K562 (cell line): ENCODE measurements around the gene DHRS11. TPM values are rescaled to one million over a fixed set of nuclear protein-coding genes. Genes with fewer than 3 reads are reported as not detected.

ENCODE experiments used
- ATAC-seq: fragments of 200-7000 bp; cut with Tn5 transposase; 3 replicates; pipeline ENCODE4 v1.9.1; 2020; ENCODE audit warnings: moderate library complexity
- BruUV-seq: library from RNA; stranded (reverse); fragments of 400-500 nt; replicated peaks from 2 replicates; lab custom pipeline; 2021; lab: Mats Ljungman, UMichigan
- CTCF ChIA-PET: fragments of 300-600 bp; formaldehyde crosslinking; extraction: SDS; loops from one replicate; lab custom pipeline; 2021; ENCODE audit warnings: low intra/inter-chr PET ratio; lab: Yijun Ruan, JAX
- POLR2A ChIA-PET: fragments of 300-600, 350-650 bp; sonication (Branson Sonifier 250); formaldehyde crosslinking; extraction: SDS; loops from one replicate; lab custom pipeline; 2021; ENCODE audit warnings: antibody characterized with exemption, inconsistent platforms; lab: Yijun Ruan, JAX
- DNase-seq, 4 experiments: peaks; one replicate each; pipeline versions ENCODE4 v3.0.0 to v3.0.0-alpha.2; 2011 to 2018; ENCODE audit warnings: low spot score in 3 of 4, mixed read lengths in 3 of 4; ENCODE audit errors: extremely low read depth in 1 of 4
- FAIRE-seq: peaks from 2 replicates; lab custom pipeline; 2011; peaks lifted over from hg19 to GRCh38; lab: Jason Lieb, UNC
- H2AFZ ChIP-seq: 2 replicates; pipeline ENCODE4 v1.6.0; 2011; ENCODE audit warnings: low read depth, low read length, control low read depth, inconsistent platforms
- H3K27ac ChIP-seq: fragments of 200-600 bp; 3 replicates; pipeline ENCODE4 v1.8.0; 2011; ENCODE audit warnings: low read depth, mild to moderate bottlenecking, control low read depth, inconsistent platforms, low read length, moderate library complexity, mixed read lengths; ENCODE audit errors: extremely low read depth
- H3K27me3 ChIP-seq, 2 experiments: fragments of 300-600 bp in 1 of 2; 2 replicates in 1 of 2; 3 replicates in 1 of 2; pipeline versions ENCODE4 v1.6.0 to v1.8.0; 2011; ENCODE audit warnings: inconsistent platforms in 2 of 2, low read length in 2 of 2, mild to moderate bottlenecking in 1 of 2, mixed read lengths in 1 of 2, moderate library complexity in 1 of 2; ENCODE audit not compliant: control insufficient read depth in 2 of 2, insufficient read depth in 2 of 2
- H3K36me3 ChIP-seq: fragments of 300-600 bp; 3 replicates; pipeline ENCODE4 v1.8.0; 2011; ENCODE audit warnings: mild to moderate bottlenecking, low read length, inconsistent platforms; ENCODE audit not compliant: control insufficient read depth, insufficient read depth
- H3K4me1 ChIP-seq, 2 experiments: fragments of 200-600 bp in 1 of 2; replicated peaks in 1 of 2; 2 replicates in 1 of 2; 3 replicates in 1 of 2; pipeline versions ENCODE4 v1.5.1 to v1.8.0; 2011; ENCODE audit warnings: inconsistent platforms in 2 of 2, low read length in 2 of 2, mild to moderate bottlenecking in 1 of 2, mixed read lengths in 1 of 2, moderate library complexity in 1 of 2; ENCODE audit not compliant: control insufficient read depth in 2 of 2, insufficient read depth in 2 of 2
- H3K4me2 ChIP-seq: 2 replicates; pipeline ENCODE4 v1.6.1; 2011; ENCODE audit warnings: low read length, control low read depth, inconsistent platforms, mixed read lengths; ENCODE audit not compliant: insufficient read depth
- H3K4me3 ChIP-seq: fragments of 200-600 bp; sonication (generic), shearing (Covaris generic); 2 replicates; pipeline ENCODE4 v1.5.1; 2016; ENCODE audit warnings: control low read depth, inconsistent platforms
- H3K79me2 ChIP-seq: fragments of 200-600 bp; 3 replicates; pipeline ENCODE4 v1.8.0; 2011; ENCODE audit warnings: low read length, inconsistent platforms; ENCODE audit not compliant: control insufficient read depth, insufficient read depth
- H3K9ac ChIP-seq, 2 experiments: 2 replicates each; pipeline versions ENCODE4 v1.6.0 to v1.6.1; 2011; ENCODE audit warnings: low read depth in 2 of 2, low read length in 2 of 2, control low read depth in 1 of 2, inconsistent platforms in 1 of 2, mild to moderate bottlenecking in 1 of 2, mixed read lengths in 1 of 2; ENCODE audit not compliant: insufficient read depth in 1 of 2
- H3K9me1 ChIP-seq: one replicate; pipeline ENCODE4 v1.6.0; 2011; ENCODE audit warnings: inconsistent platforms, mild to moderate bottlenecking, low read length, moderate library complexity; ENCODE audit not compliant: control insufficient read depth, insufficient read depth
- H3K9me3 ChIP-seq: replicated peaks from 2 replicates; pipeline ENCODE4 v1.5.1; 2011; ENCODE audit warnings: low read depth, low read length, inconsistent platforms; ENCODE audit not compliant: control insufficient read depth, insufficient read depth
- H4K20me1 ChIP-seq: replicated peaks from 2 replicates; pipeline ENCODE4 v1.6.1; 2011; ENCODE audit warnings: low read length, inconsistent platforms, mixed read lengths; ENCODE audit not compliant: control insufficient read depth, insufficient read depth
- CC2D1A ChIP-seq: fragments of 450-650 bp; IDR thresholded peaks from 2 replicates; pipeline ENCODE4 v1.6.1; 2017; ENCODE audit warnings: mild to moderate bottlenecking
- EHMT2 ChIP-seq: fragments of 450-650 bp; IDR thresholded peaks from 2 replicates; pipeline ENCODE4 v1.6.1; 2018; ENCODE audit warnings: antibody characterized with exemption
- ELK3 ChIP-seq: fragments of 450-650 bp; formaldehyde crosslinking; IDR thresholded peaks from 2 replicates; pipeline ENCODE4 v1.4.0; 2020; ENCODE audit warnings: mild to moderate bottlenecking
- ESRRA ChIP-seq: fragments of 450-650 bp; IDR thresholded peaks from 2 replicates; pipeline ENCODE4 v1.6.1; 2014; ENCODE audit warnings: low read depth, mild to moderate bottlenecking, moderate library complexity, borderline replicate concordance
- GTF2A2 ChIP-seq: IDR thresholded peaks from 2 replicates; pipeline ENCODE4 v1.6.1; 2016; ENCODE audit warnings: mild to moderate bottlenecking, missing genetic modification characterization, missing compliant biosample characterization
- MAFG ChIP-seq: fragments of 450-650 bp; conservative IDR thresholded peaks from 2 replicates; pipeline ENCODE4 v1.6.1; 2016; ENCODE audit warnings: missing genetic modification characterization, missing compliant biosample characterization
- MTA2 ChIP-seq: fragments of 450-650 bp; IDR thresholded peaks from 2 replicates; pipeline ENCODE4 v1.6.1; 2016; ENCODE audit warnings: low read depth
- NFE2 ChIP-seq: IDR thresholded peaks from 2 replicates; pipeline ENCODE4 v1.6.1; 2014; ENCODE audit warnings: antibody characterized with exemption, low read depth
- PTTG1 ChIP-seq: fragments of 450-650 bp; IDR thresholded peaks from 2 replicates; pipeline ENCODE4 v1.6.1; 2016; ENCODE audit warnings: low read depth, mild to moderate bottlenecking, missing genetic modification characterization, missing compliant biosample characterization
- ZNF318 ChIP-seq, 2 experiments: fragments of 450-650 bp; IDR thresholded peaks; 2 replicates each; pipeline ENCODE4 v1.6.1; 2016; ENCODE audit warnings: mild to moderate bottlenecking in 2 of 2, borderline replicate concordance in 1 of 2, low read depth in 1 of 2, moderate library complexity in 1 of 2
- in situ Hi-C: fragments of 300-500 bp; cut with MboI; formaldehyde crosslinking; loops from 4 replicates; pipeline ENCODE4 v1.15.0; 2018; ENCODE audit warnings: inconsistent platforms, mixed read lengths
- intact Hi-C: fragments of 100-400 bp; cut with micrococcal nuclease; formaldehyde crosslinking; loops from 2 replicates; pipeline ENCODE4 v1.14.2; 2022
- polyA plus RNA-seq, 8 experiments: library from polyadenylated mRNA; depleted of rRNA in 4 of 8; stranded (reverse) in 5 of 8; unstranded in 3 of 8; fragments of >200 nt; fragmentation: Nextera tagmentation in 2 of 8; fragmentation: Illumina TruSeq in 1 of 8; extraction: Ambion mirVana in 2 of 8; extraction: Trizol in 1 of 8; gene quantifications; 2 replicates each; pipeline versions ENCODE4 v1.2.1 to v1.2.3, GENCODE V29; 2011 to 2014; ENCODE audit warnings: inconsistent platforms in 1 of 8, missing spikeins in 1 of 8
- total RNA-seq, 7 experiments: library from RNA; depleted of rRNA in 6 of 7; stranded (reverse); fragments of >200 nt in 6 of 7; fragmentation: Illumina TruSeq in 2 of 7; extraction: Trizol in 2 of 7; gene quantifications; 2 replicates each; pipeline versions ENCODE4 v1.2.1 to v1.2.3, GENCODE V29; 2011 to 2021; ENCODE audit warnings: low replicate concordance in 1 of 7

DHRS11 gene
- total and polyA plus RNA-seq, 9 of the 15 experiments (the other 6 are each of a cell fraction or from before 2014, with no cell fraction given) = 15.2 to 123 (median 59.8) TPM

- H3K27ac ChIP-seq = peak overlapping the region; percentile 36
- intact Hi-C loops (loop anchor here (10.0 kb wide), 1 partner anchor 177 kb away; no protein-coding TSS in a partner anchor), in situ Hi-C loops (loop anchor here (5.0 kb wide), 1 partner anchor 45 kb away; the partner anchor contains the start of gene DHRS11)
- FAIRE-seq = no peak
- CTCF ChIA-PET = no interaction called here
- peak overlapping the region; percentile 64 for H3K4me2 ChIP-seq
- peaks cover 7% of the 10 kb centered on the region; the same call in 1 of the 2 replicates for H4K20me1 ChIP-seq
- H3K4me1 ChIP-seq = peaks cover 12% of the 10 kb centered on the region in 2 experiments; a peak in 4 of 5 replicates
- H3K9me3 ChIP-seq = no peaks in the 10 kb centered on the region
- no peaks in the 10 kb centered on the region for H3K9me1 ChIP-seq
- no peak for ATAC-seq
- BruUV-seq = no TSS peak
- H3K27me3 ChIP-seq = no peaks in the 10 kb centered on the region
- H3K9ac ChIP-seq = peak overlapping the region in 1 of 2 experiments; percentile 89; a peak in 2 of 4 replicates
- H3K4me3 ChIP-seq = peak overlapping the region; percentile 85; the same call in 1 of the 2 replicates
- no peak overlapping the region for H2AFZ ChIP-seq
- peaks cover 92% of the 10 kb centered on the region for H3K79me2 ChIP-seq
- POLR2A ChIA-PET = interaction anchor here (0.9 to 2.4 kb wide), 3 partner anchors 9 to 54 kb away, joined by 3 to 6 read pairs (median 4); partner anchors contain the start of gene MRM1
- no peak for DNase-seq
- H3K36me3 ChIP-seq = peaks cover 44% of the 10 kb centered on the region
- peak; percentile 46; the same call in 1 of the 2 replicates for TF ChIP-seq NFE2
- TF ChIP-seq CC2D1A = no peak
- no peak for TF ChIP-seq MTA2
- TF ChIP-seq ELK3 (CRISPR knock-in tag) = no peak
- TF ChIP-seq ZNF318 (IDR thresholded peaks at IDR 0.05; ENCODE audit: borderline replicate concordance in 1 of 2, low read depth in 1 of 2) = no peak
- TF ChIP-seq ESRRA = no peak
- TF ChIP-seq PTTG1 = no peak
- TF ChIP-seq GTF2A2 (tag) = no peak
- no peak for TF ChIP-seq EHMT2
- TF ChIP-seq MAFG = 0 out of 2 replicates have a peak, but pooled peaks have one; percentile 18
- TF ChIP-seq, all 486 proteins: peak for 2
Observed at GRCh38 chr17:36547776-36548175, 43.9 kb upstream of the DHRS11 start.
